HCT116 (cell line): Measurements from ENCODE around the gene LAMA4. TPM values are rescaled to one million over a fixed set of nuclear protein-coding genes. Genes with fewer than 3 reads are reported as not detected.

Source experiments
- ATAC-seq: fragments of 200-7000 bp; cut with Tn5 transposase; 2 replicates; pipeline ENCODE4 v1.9.1; 2020; ENCODE audit warnings: mild to moderate bottlenecking, moderate library complexity
- BruUV-seq: library from RNA; stranded (reverse); fragments of 400-500 nt; replicated peaks from 2 replicates; lab custom pipeline; 2021; lab: Mats Ljungman, UMichigan
- CTCF ChIA-PET: fragments of 300-600 bp; sonication (Branson Sonifier 250); formaldehyde crosslinking; loops from one replicate; lab custom pipeline; 2021; ENCODE audit warnings: antibody characterized with exemption; lab: Charles Lee
- POLR2A ChIA-PET: fragments of 300-600, 350-600 bp; sonication (Branson Sonifier 250); formaldehyde crosslinking; loops from one replicate; lab custom pipeline; 2021; ENCODE audit warnings: antibody characterized with exemption; lab: Charles Lee
- RAD21 ChIA-PET, 2 experiments: fragments of 300-600 bp; sonication (Branson Sonifier 250); formaldehyde crosslinking; loops; one replicate each; lab custom pipeline; 2023; ENCODE audit warnings: low total read pairs in 2 of 2; ENCODE audit not compliant: uncharacterized antibody in 2 of 2, unreplicated experiment in 2 of 2, low non-redundant PET in 1 of 2; lab: Charles Lee
- DNase-seq: peaks from one replicate; pipeline ENCODE4 v3.0.0-alpha.2; 2010; ENCODE audit warnings: low read depth, low spot score
- H2AFZ ChIP-seq: fragments of 200-600 bp; shearing (Covaris generic), sonication (generic); 2 replicates; pipeline ENCODE4 v1.6.1; 2017; ENCODE audit warnings: low read depth, mixed run types, mixed read lengths, antibody characterized with exemption, low read length; ENCODE audit not compliant: poor library complexity, severe bottlenecking
- H3K27ac ChIP-seq: 2 replicates; pipeline ENCODE4 v1.5.1; 2012; ENCODE audit warnings: low read depth, low read length
- H3K27me3 ChIP-seq: fragments of 200-600 bp; sonication (generic); 2 replicates; pipeline ENCODE4 v1.6.1; 2016; ENCODE audit warnings: mixed run types, low read length, mixed read lengths; ENCODE audit not compliant: insufficient read depth
- H3K36me3 ChIP-seq, 2 experiments: fragments of 200-500 bp in 1 of 2; fragments of 200-600 bp in 1 of 2; sonication (Bioruptor generic) in 1 of 2; sonication (generic) in 1 of 2; 2 replicates each; pipeline versions ENCODE4 v1.5.1 to v1.6.1; 2014 to 2016; ENCODE audit warnings: low read length in 2 of 2, inconsistent platforms in 1 of 2, mixed read lengths in 1 of 2, mixed run types in 1 of 2; ENCODE audit not compliant: insufficient read depth in 2 of 2, control insufficient read depth in 1 of 2
- H3K4me1 ChIP-seq, 2 experiments: fragments of 200-600 bp in 1 of 2; sonication (generic) in 1 of 2; 2 replicates each; pipeline versions ENCODE4 v1.5.1 to v1.6.1; 2012 to 2017; ENCODE audit warnings: low read length in 2 of 2, inconsistent platforms in 1 of 2, mild to moderate bottlenecking in 1 of 2, mixed read lengths in 1 of 2, mixed run types in 1 of 2, moderate library complexity in 1 of 2; ENCODE audit not compliant: insufficient read depth in 2 of 2, control insufficient read depth in 1 of 2
- H3K4me2 ChIP-seq: fragments of 200-600 bp; sonication (generic); 2 replicates; pipeline ENCODE4 v1.6.1; 2017; ENCODE audit warnings: mixed run types, low read length, mixed read lengths
- H3K4me3 ChIP-seq, 2 experiments: fragments of 200-600 bp in 1 of 2; sonication (generic) in 1 of 2; replicated peaks in 1 of 2; 2 replicates each; pipeline ENCODE4 v1.5.1; 2011 to 2016; ENCODE audit warnings: low read length in 2 of 2, control low read depth in 1 of 2, low read depth in 1 of 2, mild to moderate bottlenecking in 1 of 2, mixed read lengths in 1 of 2, mixed run types in 1 of 2
- H3K79me2 ChIP-seq: fragments of 200-600 bp; sonication (generic); 2 replicates; pipeline ENCODE4 v1.6.1; 2017; ENCODE audit warnings: mild to moderate bottlenecking, mixed run types, low read length, moderate library complexity, mixed read lengths; ENCODE audit not compliant: insufficient read depth
- H3K9ac ChIP-seq: fragments of 200-600 bp; sonication (generic); 2 replicates; pipeline ENCODE4 v1.6.1; 2016; ENCODE audit warnings: low read length, mixed read lengths
- H3K9me2 ChIP-seq: fragments of 200-600 bp; sonication (generic), shearing (Covaris generic); 2 replicates; pipeline ENCODE4 v1.6.1; 2017; ENCODE audit warnings: mixed run types, mild to moderate bottlenecking, moderate library complexity; ENCODE audit not compliant: insufficient read depth
- H3K9me3 ChIP-seq, 2 experiments: fragments of 200-500 bp in 1 of 2; fragments of 200-600 bp in 1 of 2; sonication (Bioruptor generic) in 1 of 2; sonication (generic) in 1 of 2; 2 replicates each; pipeline ENCODE4 v1.6.1; 2014 to 2017; ENCODE audit warnings: low read length in 2 of 2, mixed read lengths in 2 of 2, inconsistent platforms in 1 of 2, low read depth in 1 of 2, mild to moderate bottlenecking in 1 of 2, mixed run types in 1 of 2, moderate library complexity in 1 of 2; ENCODE audit not compliant: control insufficient read depth in 1 of 2, insufficient read depth in 1 of 2
- H4K20me1 ChIP-seq: fragments of 200-600 bp; sonication (generic), shearing (Covaris generic); 2 replicates; pipeline ENCODE4 v1.6.1; 2017; ENCODE audit warnings: mixed run types, mild to moderate bottlenecking, moderate library complexity; ENCODE audit not compliant: insufficient read depth
- POLR2AphosphoS5 ChIP-seq: IDR thresholded peaks from 2 replicates; pipeline ENCODE4 v1.6.1; 2011; ENCODE audit warnings: mild to moderate bottlenecking, low read depth, low read length, moderate library complexity
- RAD21 ChIP-seq: IDR thresholded peaks from 2 replicates; pipeline ENCODE4 v1.6.1; 2012; ENCODE audit warnings: low read depth, mild to moderate bottlenecking
- SIN3A ChIP-seq: IDR thresholded peaks from 2 replicates; pipeline ENCODE4 v1.6.1; 2012; ENCODE audit warnings: low read depth
- SP1 ChIP-seq: IDR thresholded peaks from 2 replicates; pipeline ENCODE4 v1.6.1; 2012; ENCODE audit warnings: low read depth
- intact Hi-C: fragments of 100-400 bp; cut with micrococcal nuclease; formaldehyde crosslinking; loops from 2 replicates; pipeline ENCODE4 v1.10.0; 2022
- total RNA-seq: library from RNA; stranded (reverse); gene quantifications from one replicate; pipeline ENCODE4 v1.2.1, GENCODE V29; 2021; ENCODE audit not compliant: unreplicated experiment

LAMA4 gene
- total RNA-seq, 1 experiment from 2014 or later, result 2.2 TPM

- intact Hi-C loops, result no loop called here
- Histone ChIP-seq H3K9me2 (no peaks in the 10 kb centered on the region), H3K4me3 (no peak overlapping the region), H2AFZ (no peak overlapping the region), H3K4me1 (peaks cover 2 to 4% of the 10 kb centered on the region in 2 experiments; a peak in 2 of 4 replicates), H3K9ac (no peak overlapping the region), H3K27me3 (no peaks in the 10 kb centered on the region), H3K4me2 (no peak overlapping the region), H3K36me3 (peaks cover 9% of the 10 kb centered on the region in 2 experiments; a peak in 2 of 4 replicates), H3K27ac (no peak overlapping the region), H4K20me1 (no peaks in the 10 kb centered on the region), H3K79me2 (no peaks in the 10 kb centered on the region; the same call in none of the 2 replicates), H3K9me3 (no peaks in the 10 kb centered on the region)
- ChIA-PET POLR2A (no interaction called here), CTCF (interaction anchor here (1.3 kb wide), 1 partner anchor 81 kb away, joined by 3 read pairs; no protein-coding TSS in a partner anchor), RAD21 (no interaction called here)
- TF ChIP-seq SP1, result no peak
- no peak for TF ChIP-seq RAD21
- no peak for TF ChIP-seq SIN3A
- no peak for ATAC-seq
- no TSS peak for BruUV-seq
- no peak for DNase-seq
Observed at GRCh38 chr6:112081569-112081968, 172.8 kb downstream of the LAMA4 start.

DNA sequence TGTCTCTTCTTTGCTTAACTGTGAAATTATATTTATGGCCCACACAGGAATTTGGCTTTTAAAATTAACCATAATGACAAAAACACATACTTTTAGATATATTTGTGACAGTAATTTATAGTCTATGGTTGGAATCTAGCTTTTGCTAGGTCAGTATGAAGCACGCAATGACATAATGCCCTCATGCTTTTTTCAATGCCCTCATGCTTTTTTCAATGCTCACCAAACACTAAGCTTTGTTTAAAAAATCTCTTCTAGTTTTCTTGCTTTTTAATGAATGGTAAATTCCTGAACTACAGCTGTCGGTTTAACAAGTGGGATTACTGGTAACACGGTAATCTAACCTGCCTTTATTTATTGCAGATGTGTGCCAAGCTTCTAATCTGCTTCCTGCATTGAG is 187.8 kb downstream of the LAMA4 start:
- CTCF ChIA-PET, result no interaction called here
- Histone ChIP-seq H3K27me3 (no peaks in the 10 kb centered on the region), H3K9me2 (no peaks in the 10 kb centered on the region), H4K20me1 (no peaks in the 10 kb centered on the region), H3K36me3 (peaks cover 0 to 7% of the 10 kb centered on the region in 2 experiments; a peak in 1 of 4 replicates), H3K9me3 (no peaks in the 10 kb centered on the region), H3K79me2 (no peaks in the 10 kb centered on the region), H3K4me2 (no peak overlapping the region)
- BruUV-seq, result no TSS peak
- RAD21 ChIA-PET, result no interaction called here
- no peak for TF ChIP-seq POLR2AphosphoS5
- TF ChIP-seq, all 23 proteins: peak for 0
- no peak overlapping the region for H2AFZ ChIP-seq
- no peak overlapping the region for H3K4me3 ChIP-seq
- no peak for ATAC-seq
- no peaks in the 10 kb centered on the region for H3K4me1 ChIP-seq
- DNase-seq, result no peak
- H3K27ac ChIP-seq, result no peak overlapping the region
- POLR2A ChIA-PET, result no interaction called here
- intact Hi-C loops, result no loop called here
- H3K9ac ChIP-seq, result no peak overlapping the region
